ENCODE results near the gene FYB2.
A peak's percentile ranks its signal among the peaks of the same experiment; 100 is the strongest.

FYB2 gene

DNA sequence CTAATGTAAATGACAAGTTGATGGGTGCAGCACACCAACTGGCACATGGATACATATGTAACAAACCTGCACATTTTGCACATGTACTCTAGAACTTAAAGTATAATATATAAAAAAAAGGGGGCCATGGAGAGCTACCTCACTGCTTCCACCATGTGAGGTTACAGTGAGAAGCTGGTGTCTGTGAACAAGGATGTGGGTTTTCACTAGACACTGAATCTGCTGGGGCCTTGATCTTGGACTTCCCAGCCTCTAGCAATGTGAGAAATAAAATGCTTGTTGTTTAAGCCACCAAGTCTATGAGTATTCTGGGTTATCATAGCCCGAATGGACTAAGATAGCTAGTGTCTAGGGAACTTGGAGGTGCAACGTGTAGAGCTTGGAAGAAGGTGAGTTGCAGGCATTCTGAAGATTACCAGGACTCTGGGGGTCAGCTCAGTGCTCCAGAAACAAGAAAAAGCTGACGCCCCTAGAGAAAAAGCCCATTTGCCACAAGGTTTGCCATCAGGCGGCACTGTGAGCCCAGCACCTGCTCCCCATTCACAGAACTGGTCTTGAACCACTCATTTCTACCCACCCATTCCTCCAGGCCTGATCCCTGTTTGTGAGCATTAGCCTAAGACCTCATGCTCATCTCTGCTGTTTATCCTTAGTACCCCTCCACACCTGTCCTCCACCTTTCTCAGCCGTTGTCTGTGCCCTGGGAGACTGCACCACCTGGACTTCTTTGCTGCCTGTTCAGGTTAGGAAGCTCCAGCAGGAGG, 15.1 kb upstream of the FYB2 start:
- TF ChIP-seq, protein P1, sequence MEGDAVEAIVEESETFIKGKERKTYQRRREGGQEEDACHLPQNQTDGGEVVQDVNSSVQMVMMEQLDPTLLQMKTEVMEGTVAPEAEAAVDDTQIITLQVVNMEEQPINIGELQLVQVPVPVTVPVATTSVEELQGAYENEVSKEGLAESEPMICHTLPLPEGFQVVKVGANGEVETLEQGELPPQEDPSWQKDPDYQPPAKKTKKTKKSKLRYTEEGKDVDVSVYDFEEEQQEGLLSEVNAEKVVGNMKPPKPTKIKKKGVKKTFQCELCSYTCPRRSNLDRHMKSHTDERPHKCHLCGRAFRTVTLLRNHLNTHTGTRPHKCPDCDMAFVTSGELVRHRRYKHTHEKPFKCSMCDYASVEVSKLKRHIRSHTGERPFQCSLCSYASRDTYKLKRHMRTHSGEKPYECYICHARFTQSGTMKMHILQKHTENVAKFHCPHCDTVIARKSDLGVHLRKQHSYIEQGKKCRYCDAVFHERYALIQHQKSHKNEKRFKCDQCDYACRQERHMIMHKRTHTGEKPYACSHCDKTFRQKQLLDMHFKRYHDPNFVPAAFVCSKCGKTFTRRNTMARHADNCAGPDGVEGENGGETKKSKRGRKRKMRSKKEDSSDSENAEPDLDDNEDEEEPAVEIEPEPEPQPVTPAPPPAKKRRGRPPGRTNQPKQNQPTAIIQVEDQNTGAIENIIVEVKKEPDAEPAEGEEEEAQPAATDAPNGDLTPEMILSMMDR (IDR thresholded peaks at IDR 0.05): no peak
- H3K27me3 ChIP-seq: peaks cover 1% of the 10 kb centered on the region
- no peaks in the 10 kb centered on the region for H3K9me3 ChIP-seq
- no peak overlapping the region for H3K27ac ChIP-seq
- H3K36me3 ChIP-seq: no peaks in the 10 kb centered on the region
- H3K4me1 ChIP-seq (ENCODE audit: control insufficient read depth in 1 of 2, insufficient read depth in 1 of 2, low read depth in 1 of 2, low read length in 1 of 2): no peaks in the 10 kb centered on the region
- H3K4me3 ChIP-seq (ENCODE audit: low read depth in 1 of 2, low read length in 1 of 2): no peak overlapping the region

DNA sequence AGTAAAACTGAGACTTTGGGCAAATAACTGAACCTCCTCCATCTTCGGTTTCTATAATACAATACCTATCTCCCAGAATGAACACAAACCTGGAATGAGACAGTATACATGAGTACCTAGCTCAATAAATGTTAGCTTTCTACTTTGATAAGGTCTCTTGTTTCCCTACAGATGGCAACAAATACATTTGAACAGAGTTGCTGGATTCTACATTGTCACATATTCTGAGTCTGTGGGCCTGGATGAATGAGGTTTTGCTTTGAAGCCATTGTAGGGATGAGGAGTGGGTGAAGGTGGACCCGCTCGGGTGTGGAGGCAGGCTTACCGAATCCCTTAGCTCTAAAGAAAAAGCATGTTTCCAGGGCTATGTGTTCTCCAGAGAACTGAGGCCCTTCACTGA, 13.9 kb upstream of the FYB2 start:
- TF ChIP-seq, protein P1 (IDR thresholded peaks at IDR 0.05): no peak
- H3K4me1 ChIP-seq (ENCODE audit: control insufficient read depth in 1 of 2, insufficient read depth in 1 of 2, low read depth in 1 of 2, low read length in 1 of 2): no peaks in the 10 kb centered on the region
- no peak overlapping the region for H3K4me3 ChIP-seq (ENCODE audit: low read depth in 1 of 2, low read length in 1 of 2)
- no peaks in the 10 kb centered on the region for H3K36me3 ChIP-seq
- no peak overlapping the region for H3K27ac ChIP-seq
- peaks cover 11% of the 10 kb centered on the region for H3K27me3 ChIP-seq
- H3K9me3 ChIP-seq: no peaks in the 10 kb centered on the region

DNA sequence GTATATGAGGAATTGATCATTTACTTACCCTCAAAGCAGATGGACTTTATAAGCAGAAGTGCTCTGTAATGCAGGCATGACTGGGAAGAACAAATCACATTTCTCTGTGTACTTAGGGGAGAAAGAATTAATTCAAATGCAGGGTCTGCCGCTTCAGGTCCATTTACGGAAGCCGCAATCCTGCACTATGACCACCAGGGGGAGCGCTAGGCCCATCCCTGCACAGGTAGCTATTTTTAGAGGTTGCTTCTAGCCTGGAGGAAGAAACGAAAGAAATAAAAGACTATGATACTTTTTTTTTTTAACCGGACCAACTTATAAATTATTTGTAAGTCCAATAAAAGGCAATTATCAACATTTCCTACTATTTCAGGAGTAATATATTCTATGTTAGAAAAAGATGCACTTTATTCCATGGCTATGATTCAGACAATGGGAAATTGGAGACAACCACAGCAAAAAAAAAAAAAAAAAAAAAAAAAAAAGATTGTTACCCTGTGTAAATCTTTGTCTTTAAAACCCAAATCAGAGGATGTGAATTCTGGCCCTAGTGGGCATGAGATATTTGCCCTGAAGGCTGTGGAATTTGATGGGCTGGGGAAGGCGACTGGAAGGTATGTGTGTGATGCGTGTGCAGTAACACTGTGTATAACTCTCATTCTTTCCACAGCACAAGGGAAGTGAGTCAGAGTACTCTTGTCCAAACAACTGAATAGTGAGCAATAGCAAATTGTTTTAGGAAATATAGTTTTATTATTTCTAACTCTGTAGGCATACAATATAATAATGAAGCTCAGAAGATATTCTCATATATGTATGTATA, 12.9 kb upstream of the FYB2 start:
- Histone ChIP-seq H3K36me3 (no peaks in the 10 kb centered on the region), H3K27me3 (peaks cover 14% of the 10 kb centered on the region), H3K4me1 (ENCODE audit: control insufficient read depth in 1 of 2, insufficient read depth in 1 of 2, low read depth in 1 of 2, low read length in 1 of 2) (no peaks in the 10 kb centered on the region), H3K9me3 (no peaks in the 10 kb centered on the region), H3K4me3 (ENCODE audit: low read depth in 1 of 2, low read length in 1 of 2) (no peak overlapping the region), H3K27ac (no peak overlapping the region)
- TF ChIP-seq, protein P1 (IDR thresholded peaks at IDR 0.05): peak; percentile 87

DNA sequence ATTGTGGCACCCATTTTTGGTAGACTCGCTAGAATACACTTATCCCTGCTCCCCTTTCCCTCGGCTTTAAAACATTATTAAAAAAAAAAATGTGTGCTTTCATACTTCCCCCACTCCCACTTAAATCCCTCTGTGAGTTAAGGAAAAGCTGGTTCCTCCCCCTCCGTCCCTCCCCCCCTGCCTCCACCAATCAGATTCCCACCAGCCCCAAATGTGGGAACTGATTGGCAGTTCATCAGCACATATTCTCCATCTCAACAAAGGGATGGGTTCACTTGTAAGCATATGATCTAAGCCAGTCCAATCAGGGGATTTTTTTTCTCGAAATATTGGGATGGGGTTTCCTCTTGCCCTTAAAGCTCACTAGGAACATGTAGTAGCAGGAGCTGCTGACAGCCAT, 10.8 kb upstream of the FYB2 start:
- TF ChIP-seq, protein P1 (IDR thresholded peaks at IDR 0.05): no peak
- H3K4me3 ChIP-seq (ENCODE audit: low read depth in 1 of 2, low read length in 1 of 2): no peak overlapping the region

DNA sequence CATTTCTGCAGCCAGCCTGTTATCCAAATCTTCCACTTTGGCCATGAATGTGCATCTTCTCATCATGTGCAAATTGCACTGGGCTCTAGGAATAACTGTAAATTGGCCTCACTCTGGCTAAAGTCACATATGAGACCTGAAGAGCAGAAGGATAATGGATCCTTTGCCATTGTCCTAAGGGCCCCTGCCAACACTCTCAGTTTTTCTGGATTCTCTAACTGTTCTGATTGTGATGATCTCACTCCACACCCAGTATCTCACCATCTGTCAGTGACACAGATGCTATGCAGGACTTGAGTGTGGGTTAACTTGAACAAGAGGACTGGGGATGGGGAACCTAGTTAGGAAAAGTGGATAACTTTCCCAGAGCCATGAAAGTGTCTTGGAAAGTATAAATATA, 8.5 kb upstream of the FYB2 start:
- Histone ChIP-seq H3K9me3 (no peaks in the 10 kb centered on the region), H3K4me3 (ENCODE audit: low read depth in 1 of 2, low read length in 1 of 2) (no peak overlapping the region), H3K36me3 (no peaks in the 10 kb centered on the region), H3K4me1 (ENCODE audit: control insufficient read depth in 1 of 2, insufficient read depth in 1 of 2, low read depth in 1 of 2, low read length in 1 of 2) (no peaks in the 10 kb centered on the region), H3K27ac (no peak overlapping the region), H3K27me3 (peaks cover 14% of the 10 kb centered on the region)
- TF ChIP-seq, protein P1 (IDR thresholded peaks at IDR 0.05): no peak

More for the DNA sequence above, 10.8 kb upstream of the FYB2 start:
- H3K36me3 ChIP-seq: no peaks in the 10 kb centered on the region
- H3K9me3 ChIP-seq: no peaks in the 10 kb centered on the region
- no peak overlapping the region for H3K27ac ChIP-seq
- peaks cover 14% of the 10 kb centered on the region for H3K27me3 ChIP-seq
- no peaks in the 10 kb centered on the region for H3K4me1 ChIP-seq (ENCODE audit: control insufficient read depth in 1 of 2, insufficient read depth in 1 of 2, low read depth in 1 of 2, low read length in 1 of 2)
